PC-3 (cell line): ENCODE data around the gene TBC1D12. TPM values are rescaled to one million over a fixed set of nuclear protein-coding genes. Genes with fewer than 3 reads are reported as not detected.

Experiments used
- ATAC-seq: fragments of 200-7000 bp; cut with Tn5 transposase; 2 replicates; pipeline ENCODE4 v1.9.1; 2020; ENCODE audit warnings: mild to moderate bottlenecking, moderate library complexity
- BruUV-seq: library from RNA; stranded (reverse); fragments of 400-500 nt; replicated peaks from 2 replicates; lab custom pipeline; 2021; lab: Mats Ljungman, UMichigan
- CTCF ChIA-PET: fragments of 300-600 bp; sonication (Branson Sonifier 250); formaldehyde crosslinking; loops from one replicate; lab custom pipeline; 2022; ENCODE audit warnings: antibody characterized with exemption; lab: Charles Lee
- POLR2A ChIA-PET: fragments of 300-600 bp; sonication (Branson Sonifier 250); formaldehyde crosslinking; loops from one replicate; lab custom pipeline; 2022; ENCODE audit warnings: antibody characterized with exemption; ENCODE audit not compliant: unreplicated experiment; lab: Charles Lee
- DNase-seq: peaks from one replicate; pipeline ENCODE4 v3.0.0-alpha.2; 2015
- H2AFZ ChIP-seq: fragments of 300-600 bp; sonication (generic); 2 replicates; pipeline ENCODE4 v1.6.0; 2016; ENCODE audit warnings: antibody characterized with exemption, low read length
- H3F3A ChIP-seq: fragments of 300-600 bp; sonication (generic); one replicate; pipeline ENCODE4 v1.6.0; 2017; ENCODE audit warnings: antibody characterized with exemption, low read length, control low read depth, mild to moderate bottlenecking; ENCODE audit not compliant: unreplicated experiment
- H3K27ac ChIP-seq: fragments of 300-600 bp; sonication (generic); 2 replicates; pipeline ENCODE4 v1.5.1; 2016; ENCODE audit warnings: mild to moderate bottlenecking, low read length
- H3K27me3 ChIP-seq: fragments of 300-600 bp; sonication (generic); 2 replicates; pipeline ENCODE4 v1.6.1; 2016; ENCODE audit warnings: low read length, mixed read lengths
- H3K36me3 ChIP-seq: fragments of 300-600 bp; sonication (generic); 2 replicates; pipeline ENCODE4 v1.6.1; 2016; ENCODE audit warnings: low read depth, mixed run types, low read length, mixed read lengths
- H3K4me1 ChIP-seq: fragments of 300-600 bp; sonication (generic); 2 replicates; pipeline ENCODE4 v1.5.1; 2016; ENCODE audit warnings: low read length; ENCODE audit not compliant: insufficient read depth
- H3K4me2 ChIP-seq: fragments of 300-600 bp; sonication (generic); 2 replicates; pipeline ENCODE4 v1.6.0; 2016; ENCODE audit warnings: low read length
- H3K4me3 ChIP-seq: fragments of 300-600 bp; sonication (generic); 2 replicates; pipeline ENCODE4 v1.5.1; 2016; ENCODE audit warnings: mild to moderate bottlenecking, low read length, mixed read lengths
- H3K79me2 ChIP-seq: fragments of 300-600 bp; sonication (generic); 2 replicates; pipeline ENCODE4 v1.6.1; 2017; ENCODE audit warnings: low read length, mixed read lengths
- H3K9ac ChIP-seq: fragments of 300-600 bp; sonication (generic); 2 replicates; pipeline ENCODE4 v1.6.0; 2016; ENCODE audit warnings: mild to moderate bottlenecking, low read length
- H3K9me2 ChIP-seq: fragments of 300-600 bp; sonication (generic); replicated peaks from 2 replicates; pipeline ENCODE4 v1.6.1; 2016; ENCODE audit warnings: mixed run types, low read length, mixed read lengths
- H3K9me3 ChIP-seq: fragments of 300-600 bp; sonication (generic); 2 replicates; pipeline ENCODE4 v1.6.1; 2016; ENCODE audit warnings: low read length, mixed read lengths
- H4K20me1 ChIP-seq: fragments of 300-600 bp; sonication (generic); 2 replicates; pipeline ENCODE4 v1.6.1; 2016; ENCODE audit warnings: low read length, mixed read lengths
- EZH2 ChIP-seq: fragments of 300-600 bp; sonication (generic); IDR thresholded peaks from one replicate; pipeline ENCODE4 v1.6.1; 2017; ENCODE audit warnings: antibody characterized with exemption, mild to moderate bottlenecking, low read length; ENCODE audit not compliant: unreplicated experiment
- EZH2phosphoT487 ChIP-seq: fragments of 300-600 bp; sonication (generic); IDR thresholded peaks from 2 replicates; pipeline ENCODE4 v1.6.1; 2018; ENCODE audit warnings: mild to moderate bottlenecking, antibody characterized with exemption, low read length, borderline replicate concordance
- intact Hi-C: fragments of 100-400 bp; cut with micrococcal nuclease; formaldehyde crosslinking; loops from 2 replicates; pipeline ENCODE4 v1.9.0; 2023
- total RNA-seq: library from RNA; depleted of rRNA; stranded (reverse); fragments of >200 nt; gene quantifications from 2 replicates; pipeline ENCODE4 v1.2.3, GENCODE V29; 2014
- TF ChIP-seq, protein P1 (sequence below): fragments of 300-600 bp; sonication (generic); conservative IDR thresholded peaks from 2 replicates; pipeline ENCODE4 v1.5.1; 2017; ENCODE audit warnings: antibody characterized with exemption, low read depth, mild to moderate bottlenecking, low read length

Gene TBC1D12
- total RNA-seq, 1 experiment from 2014 or later = 4.5 TPM

DNA sequence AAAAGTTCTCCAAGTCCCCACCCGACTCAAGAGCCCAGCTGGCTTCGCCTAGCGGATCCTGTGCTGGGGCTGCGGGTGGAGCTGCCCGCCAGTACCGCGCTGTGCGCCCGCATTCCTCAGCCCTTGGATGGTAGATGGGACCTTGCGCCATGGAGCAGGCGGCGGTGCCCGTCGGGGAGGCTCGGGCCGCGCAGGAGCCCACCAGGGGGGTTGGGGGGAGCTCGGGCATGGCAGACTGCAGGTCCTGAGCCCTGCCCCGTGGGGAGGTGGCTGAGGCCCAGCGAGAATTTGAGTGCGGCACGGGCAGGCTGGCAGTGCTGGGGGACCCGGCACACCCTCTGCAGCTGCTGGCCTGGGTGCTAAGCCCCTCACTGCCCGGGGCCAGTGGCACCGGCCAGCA is 57.0 kb downstream of the TBC1D12 start:
- Histone ChIP-seq H2AFZ (no peak overlapping the region), H3K4me1 (no peaks in the 10 kb centered on the region), H4K20me1 (no peaks in the 10 kb centered on the region), H3K9ac (no peak overlapping the region), H3K9me3 (no peaks in the 10 kb centered on the region), H3F3A (no peaks in the 10 kb centered on the region), H3K36me3 (no peaks in the 10 kb centered on the region), H3K4me3 (no peak overlapping the region), H3K27ac (no peak overlapping the region), H3K9me2 (no peaks in the 10 kb centered on the region), H3K27me3 (no peaks in the 10 kb centered on the region), H3K79me2 (no peaks in the 10 kb centered on the region), H3K4me2 (no peak overlapping the region)
- POLR2A ChIA-PET = no interaction called here
- BruUV-seq = no TSS peak
- intact Hi-C loops = no loop called here
- CTCF ChIA-PET = no interaction called here
- no peak for DNase-seq
- ATAC-seq = no peak
- TF ChIP-seq EZH2 = no peak
- TF ChIP-seq, protein P1, sequence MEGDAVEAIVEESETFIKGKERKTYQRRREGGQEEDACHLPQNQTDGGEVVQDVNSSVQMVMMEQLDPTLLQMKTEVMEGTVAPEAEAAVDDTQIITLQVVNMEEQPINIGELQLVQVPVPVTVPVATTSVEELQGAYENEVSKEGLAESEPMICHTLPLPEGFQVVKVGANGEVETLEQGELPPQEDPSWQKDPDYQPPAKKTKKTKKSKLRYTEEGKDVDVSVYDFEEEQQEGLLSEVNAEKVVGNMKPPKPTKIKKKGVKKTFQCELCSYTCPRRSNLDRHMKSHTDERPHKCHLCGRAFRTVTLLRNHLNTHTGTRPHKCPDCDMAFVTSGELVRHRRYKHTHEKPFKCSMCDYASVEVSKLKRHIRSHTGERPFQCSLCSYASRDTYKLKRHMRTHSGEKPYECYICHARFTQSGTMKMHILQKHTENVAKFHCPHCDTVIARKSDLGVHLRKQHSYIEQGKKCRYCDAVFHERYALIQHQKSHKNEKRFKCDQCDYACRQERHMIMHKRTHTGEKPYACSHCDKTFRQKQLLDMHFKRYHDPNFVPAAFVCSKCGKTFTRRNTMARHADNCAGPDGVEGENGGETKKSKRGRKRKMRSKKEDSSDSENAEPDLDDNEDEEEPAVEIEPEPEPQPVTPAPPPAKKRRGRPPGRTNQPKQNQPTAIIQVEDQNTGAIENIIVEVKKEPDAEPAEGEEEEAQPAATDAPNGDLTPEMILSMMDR = no peak
- TF ChIP-seq EZH2phosphoT487 = no peak

DNA sequence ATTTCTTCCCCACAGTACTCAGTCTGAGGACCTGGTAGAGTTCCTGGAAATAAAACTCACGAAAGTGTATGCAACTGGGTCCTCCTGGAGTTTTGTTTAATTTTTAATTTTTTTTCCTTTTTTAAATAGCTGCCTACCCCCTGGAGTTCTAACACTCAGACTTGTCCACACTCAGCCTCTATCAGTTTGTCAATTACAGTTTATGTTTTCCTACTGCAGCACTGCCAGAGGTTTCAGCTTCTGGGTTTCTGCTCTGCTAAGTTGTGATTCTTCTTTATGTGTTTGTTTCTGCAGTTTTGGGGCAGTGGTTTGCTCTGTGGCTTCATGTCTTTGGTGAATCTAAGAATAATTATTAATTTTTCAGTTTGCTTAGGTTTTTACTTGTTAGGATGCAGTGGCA is 59.2 kb downstream of the TBC1D12 start:
- no peak for ATAC-seq
- no peak overlapping the region for H3K4me2 ChIP-seq
- CTCF ChIA-PET = no interaction called here

DNA sequence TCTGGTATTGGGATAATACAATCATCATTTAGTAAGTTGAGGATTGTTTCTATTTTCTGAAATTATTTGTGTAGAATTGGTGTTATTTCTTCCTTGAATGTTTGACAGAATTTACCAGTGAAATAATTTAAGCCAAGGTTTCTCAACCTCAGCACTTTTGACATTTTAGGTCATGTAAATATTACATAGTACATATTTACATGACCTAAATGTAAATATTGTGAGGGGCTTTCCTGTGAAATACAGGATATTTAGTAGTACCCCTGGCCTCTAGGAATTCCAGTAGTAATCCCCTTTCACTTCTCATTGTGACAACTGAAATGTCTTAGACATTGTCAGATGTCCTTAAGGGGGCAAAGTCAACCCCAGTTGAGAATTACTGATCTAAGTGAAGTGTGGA is 59.8 kb downstream of the TBC1D12 start:
- Histone ChIP-seq H3K4me2 (no peak overlapping the region), H3F3A (no peaks in the 10 kb centered on the region), H3K36me3 (no peaks in the 10 kb centered on the region), H3K4me1 (no peaks in the 10 kb centered on the region), H3K9me3 (no peaks in the 10 kb centered on the region), H2AFZ (no peak overlapping the region), H3K27ac (no peak overlapping the region), H4K20me1 (no peaks in the 10 kb centered on the region), H3K9me2 (no peaks in the 10 kb centered on the region), H3K4me3 (no peak overlapping the region), H3K79me2 (no peaks in the 10 kb centered on the region), H3K27me3 (no peaks in the 10 kb centered on the region), H3K9ac (no peak overlapping the region)
- ATAC-seq (no peak), DNase-seq (no peak)
- POLR2A ChIA-PET = no interaction called here
- BruUV-seq = no TSS peak
- intact Hi-C loops = no loop called here
- TF ChIP-seq EZH2phosphoT487 = no peak
- TF ChIP-seq, protein P1 = no peak
- no peak for TF ChIP-seq EZH2
- CTCF ChIA-PET = no interaction called here

More for the DNA sequence above, 59.2 kb downstream of the TBC1D12 start:
- Histone ChIP-seq H3K27ac (no peak overlapping the region), H3K4me1 (no peaks in the 10 kb centered on the region), H3K9me3 (no peaks in the 10 kb centered on the region), H3K36me3 (no peaks in the 10 kb centered on the region), H2AFZ (no peak overlapping the region), H3K9ac (no peak overlapping the region), H3F3A (no peaks in the 10 kb centered on the region), H3K9me2 (no peaks in the 10 kb centered on the region), H3K27me3 (no peaks in the 10 kb centered on the region), H4K20me1 (no peaks in the 10 kb centered on the region), H3K4me3 (no peak overlapping the region), H3K79me2 (no peaks in the 10 kb centered on the region)
- DNase-seq = no peak
- no TSS peak for BruUV-seq
- intact Hi-C loops = no loop called here
- TF ChIP-seq, protein P1 = no peak
- TF ChIP-seq EZH2phosphoT487 = no peak
- TF ChIP-seq EZH2 = no peak
- POLR2A ChIA-PET = no interaction called here
